GM21360 (cell line): ENCODE measurements around the gene CLCN7.

ENCODE experiments used
- ATAC-seq: cut with Tn5 transposase; IDR thresholded peaks from one replicate; pipeline ENCODE4 v1.9.1; 2021; ENCODE audit warnings: mild to moderate bottlenecking, moderate library complexity; ENCODE audit not compliant: unreplicated experiment

Gene CLCN7

GRCh38 chr16:1465567-1465915 is 9.3 kb downstream of the CLCN7 start:
- no peak for ATAC-seq

GRCh38 chr16:1464894-1465566 is 9.8 kb downstream of the CLCN7 start:
- no peak for ATAC-seq

- no peak for ATAC-seq
Measured at GRCh38 chr16:1464196-1464893, 10.5 kb downstream of the CLCN7 start.

- no peak for ATAC-seq
Measured at GRCh38 chr16:1461146-1461545, 13.7 kb downstream of the CLCN7 start.

DNA sequence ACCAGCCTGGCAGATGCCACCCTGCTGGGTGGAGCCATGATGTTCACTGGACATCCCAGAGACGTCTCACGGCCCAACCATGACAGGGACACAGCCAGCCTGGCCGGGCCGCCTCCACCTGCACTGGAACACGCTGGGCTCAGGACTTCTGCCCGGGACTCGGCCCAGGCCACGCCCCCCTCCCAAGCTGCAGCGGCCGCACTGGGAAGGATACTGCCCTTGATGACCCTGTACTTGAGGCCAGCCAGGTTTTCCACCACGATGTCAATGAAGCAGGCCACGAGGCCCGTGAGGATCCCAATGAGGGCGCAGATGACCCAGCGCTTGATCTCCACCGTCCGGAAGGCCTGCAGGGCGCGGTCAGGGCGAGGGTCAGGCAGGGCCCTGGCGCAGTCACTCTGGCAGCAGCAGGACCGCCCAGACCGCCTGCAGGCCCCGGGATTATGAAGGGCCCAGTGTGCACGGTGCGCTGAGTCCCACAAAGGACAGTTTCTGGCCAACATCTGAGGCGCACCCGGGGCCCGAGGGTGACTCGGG is 14.2 kb downstream of the CLCN7 start:
- ATAC-seq = no peak

DNA sequence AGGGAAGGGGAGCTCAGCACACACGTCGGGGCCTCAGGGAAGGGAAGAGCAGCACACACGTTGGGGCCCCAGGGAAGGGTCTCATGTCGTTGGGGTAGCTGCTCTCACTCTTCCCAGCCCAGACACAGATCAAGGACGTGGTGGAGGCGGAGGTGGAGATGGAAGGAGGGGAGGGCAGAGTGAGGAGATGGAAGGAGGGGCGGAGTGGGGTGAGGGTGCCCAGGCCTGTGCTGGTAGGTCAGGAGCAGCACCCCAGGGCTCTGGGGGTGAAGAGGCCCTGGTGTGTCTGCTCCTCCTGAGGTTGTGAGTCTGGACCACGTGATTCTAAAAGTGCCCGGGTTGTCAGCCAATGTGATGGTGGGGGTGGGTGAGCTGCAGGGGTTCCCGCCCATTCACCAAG is 14.9 kb downstream of the CLCN7 start:
- no peak for ATAC-seq

GRCh38 chr16:1458977-1459341 is 15.9 kb downstream of the CLCN7 start:
- no peak for ATAC-seq

DNA sequence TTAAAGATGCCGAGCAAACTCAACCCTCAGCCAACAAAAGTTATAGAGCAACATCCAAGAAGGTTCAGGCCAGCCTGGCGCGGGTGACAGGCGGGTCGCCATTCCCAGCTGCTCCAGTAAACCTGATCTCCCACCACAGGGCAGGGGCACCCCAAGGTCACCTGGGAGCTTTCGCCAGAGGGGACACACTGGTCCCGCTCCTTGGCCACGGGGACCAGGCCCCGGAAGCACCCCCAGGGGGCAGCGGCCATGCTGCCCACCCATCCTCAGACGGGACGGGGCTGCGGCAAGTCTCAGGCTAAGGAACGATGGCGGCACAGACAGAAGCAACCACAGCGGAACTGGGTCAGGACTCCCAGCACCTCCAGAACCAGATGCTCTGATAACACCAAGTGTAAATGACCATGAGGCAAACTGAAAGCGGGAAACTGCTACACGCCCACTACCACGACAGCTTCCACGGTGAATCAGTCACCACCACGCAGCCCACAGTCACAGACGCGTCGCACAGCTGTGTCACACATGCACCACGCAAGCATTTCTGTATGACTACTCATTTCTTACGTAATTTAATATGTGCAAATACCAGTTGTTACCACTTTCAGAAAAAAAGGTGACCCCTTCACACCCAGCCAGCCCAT is 16.4 kb downstream of the CLCN7 start:
- no peak for ATAC-seq

GRCh38 chr16:1457489-1458245 is 17.2 kb downstream of the CLCN7 start:
- no peak for ATAC-seq

GRCh38 chr16:1456951-1457350 is 17.9 kb downstream of the CLCN7 start:
- ATAC-seq = no peak

DNA sequence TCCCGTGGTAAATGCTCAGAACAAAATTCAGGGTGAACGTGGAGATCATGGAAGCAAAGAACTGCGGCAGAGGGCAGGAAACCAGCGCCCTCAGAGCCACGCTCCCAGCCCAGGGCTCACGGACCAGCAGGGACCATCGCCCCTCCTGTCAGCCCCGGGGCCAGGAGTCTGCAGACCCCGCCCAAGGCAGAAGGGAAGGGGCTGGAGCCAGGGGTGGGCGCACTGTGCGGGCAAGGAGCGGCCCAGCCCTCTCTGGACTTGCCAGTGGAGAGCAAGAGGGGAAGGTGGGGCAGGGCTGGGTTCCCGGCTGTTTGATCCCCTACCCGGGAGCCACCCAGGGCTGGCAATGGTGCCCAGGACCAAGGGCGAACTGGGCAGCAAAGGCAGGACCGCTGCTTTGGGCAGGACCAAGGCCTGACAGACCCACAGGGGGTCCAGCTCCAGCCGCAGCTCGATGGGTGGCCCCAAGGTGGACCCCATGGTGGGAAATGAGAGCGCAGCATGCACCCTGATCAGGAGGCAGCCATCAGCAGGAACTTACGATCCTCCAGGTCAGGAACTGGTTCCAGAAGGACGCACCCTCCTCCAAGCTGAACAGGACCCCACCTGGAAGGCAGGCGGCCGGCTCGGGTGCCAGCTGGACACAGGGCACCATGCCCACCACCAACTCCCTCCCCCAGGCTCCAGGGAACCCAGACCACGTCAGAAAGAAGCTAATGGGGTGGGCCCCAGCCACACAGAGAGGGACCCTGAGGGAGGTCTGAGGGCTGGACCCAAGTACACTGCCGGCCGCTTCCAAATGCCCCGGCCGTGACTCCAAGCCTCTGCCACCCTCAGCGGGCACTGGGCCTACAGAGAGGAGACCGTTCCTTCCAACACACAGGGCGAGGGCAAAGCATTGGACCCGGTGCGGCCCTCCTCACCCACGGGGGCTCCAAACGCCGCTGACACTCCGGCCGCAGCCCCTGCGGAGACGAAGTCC is 19.3 kb downstream of the CLCN7 start:
- ATAC-seq = no peak

- no peak for ATAC-seq
Measured at GRCh38 chr16:1454561-1454960, 20.3 kb downstream of the CLCN7 start.

- ATAC-seq = no peak
Measured at GRCh38 chr16:1453316-1453715, 21.5 kb downstream of the CLCN7 start.

- no peak for ATAC-seq
Measured at GRCh38 chr16:1452530-1452929, 22.3 kb downstream of the CLCN7 start.

DNA sequence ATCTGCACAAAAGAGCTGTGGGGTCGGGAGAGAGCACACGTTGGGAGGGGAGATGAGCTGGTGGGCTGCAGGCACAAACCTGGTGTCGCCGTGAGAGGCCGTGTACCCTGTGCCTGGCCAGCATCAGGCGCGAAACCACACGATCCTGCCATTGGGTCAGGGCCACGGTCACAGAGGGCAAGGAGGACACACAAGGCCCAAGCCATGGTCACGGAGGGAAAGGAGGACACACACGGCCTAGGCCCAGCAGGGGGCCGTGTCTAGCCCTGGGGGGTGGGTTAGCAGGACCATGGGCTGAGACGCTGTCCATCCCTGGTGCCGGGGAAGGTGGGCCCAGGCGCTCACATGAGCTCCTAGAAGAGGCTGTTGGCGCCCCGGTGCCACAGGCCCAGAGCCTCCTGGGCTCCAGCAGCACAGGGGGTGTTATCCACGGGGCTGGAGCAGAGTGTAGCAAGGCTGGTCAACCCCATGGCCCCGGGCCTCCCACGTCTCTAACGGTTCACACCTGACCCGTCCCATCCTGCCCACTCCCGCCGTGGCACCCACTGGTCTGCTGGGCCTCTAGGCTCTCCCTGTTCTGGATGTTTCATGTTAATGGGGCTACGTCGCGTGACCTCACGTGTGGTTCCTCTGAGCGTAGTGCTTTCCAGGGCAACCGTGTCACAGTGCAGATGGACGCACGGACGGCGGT is 23.0 kb downstream of the CLCN7 start:
- no peak for ATAC-seq

DNA sequence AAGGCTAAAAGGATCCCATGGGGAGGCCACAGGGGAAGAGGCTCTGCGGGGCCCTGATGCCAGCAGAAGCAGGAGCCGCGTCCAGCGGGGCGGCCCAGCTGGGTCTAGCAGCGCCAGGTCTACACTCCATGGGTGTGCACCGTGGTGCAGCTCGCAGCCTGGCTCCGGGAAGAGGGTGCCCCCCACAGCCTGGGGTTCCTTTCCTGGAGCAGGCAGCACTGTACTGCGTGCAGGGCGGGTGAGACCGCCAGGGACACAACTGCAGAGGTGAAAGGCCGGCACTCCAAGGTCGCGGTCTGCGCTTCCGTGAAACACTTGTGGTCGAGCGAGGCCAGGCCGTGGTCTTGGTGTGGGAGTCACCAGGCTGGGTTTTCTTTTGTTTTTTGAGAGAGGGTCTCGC is 24.0 kb downstream of the CLCN7 start:
- no peak for ATAC-seq

- ATAC-seq = no peak
Measured at GRCh38 chr16:1450218-1450617, 24.6 kb downstream of the CLCN7 start.

DNA sequence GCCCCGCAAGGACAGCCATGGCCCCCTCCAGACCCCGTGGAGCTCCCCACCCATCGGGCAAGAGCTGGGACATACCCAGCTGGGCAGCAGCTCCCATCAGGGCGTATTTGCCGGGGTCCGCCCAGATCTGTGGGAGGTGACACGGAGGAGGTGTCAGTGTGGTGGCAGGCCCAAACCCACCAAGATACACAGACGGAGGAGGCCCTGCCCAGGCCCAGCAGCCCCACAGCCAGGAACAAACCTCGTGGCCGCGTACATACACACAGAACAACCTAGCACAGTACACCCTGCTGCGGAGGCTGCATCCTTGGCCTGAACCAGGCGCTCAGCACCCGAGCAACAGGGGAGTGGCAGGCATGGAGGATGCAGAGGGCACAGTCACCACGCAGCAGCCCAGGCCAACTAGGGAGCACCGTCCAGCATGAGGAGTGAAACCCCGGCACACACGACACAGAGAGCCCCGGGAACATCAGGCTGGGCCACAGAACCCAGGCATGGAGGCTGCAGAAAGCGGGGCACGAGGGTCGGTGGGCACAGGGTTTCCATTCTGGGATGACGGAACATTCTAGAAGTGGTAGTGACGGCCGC is 25.5 kb downstream of the CLCN7 start:
- ATAC-seq = no peak

- ATAC-seq = no peak
Measured at GRCh38 chr16:1448536-1449116, 26.2 kb downstream of the CLCN7 start.
